HG02870 (cell line): ENCODE data around the gene ZBTB46.

Experiments
- ATAC-seq: cut with Tn5 transposase; IDR thresholded peaks from one replicate; pipeline ENCODE4 v1.9.1; 2021; ENCODE audit warnings: mild to moderate bottlenecking, moderate library complexity; ENCODE audit not compliant: unreplicated experiment

Gene ZBTB46

GRCh38 chr20:63768591-63769515 is 62.2 kb downstream of the ZBTB46 start:
- ATAC-seq: no peak

- no peak for ATAC-seq
Observed at GRCh38 chr20:63767886-63768285, 63.2 kb downstream of the ZBTB46 start.

- no peak for ATAC-seq
Observed at GRCh38 chr20:63767456-63767855, 63.6 kb downstream of the ZBTB46 start.

GRCh38 chr20:63766695-63767426 is 64.2 kb downstream of the ZBTB46 start:
- no peak for ATAC-seq

- no peak for ATAC-seq
Observed at GRCh38 chr20:63765902-63766301, 65.2 kb downstream of the ZBTB46 start.

GRCh38 chr20:63765082-63765873 is 65.8 kb downstream of the ZBTB46 start:
- ATAC-seq: no peak

- ATAC-seq: no peak
Observed at GRCh38 chr20:63759377-63759901, 71.6 kb downstream of the ZBTB46 start.

GRCh38 chr20:63758152-63758551 is 72.9 kb downstream of the ZBTB46 start:
- no peak for ATAC-seq

GRCh38 chr20:63756648-63756991 is 74.4 kb downstream of the ZBTB46 start:
- ATAC-seq: no peak

GRCh38 chr20:63755933-63756647 is 75.0 kb downstream of the ZBTB46 start:
- ATAC-seq: no peak

- ATAC-seq: no peak
Observed at GRCh38 chr20:63754008-63754407, 77.1 kb downstream of the ZBTB46 start.

- no peak for ATAC-seq
Observed at GRCh38 chr20:63753381-63753780, 77.7 kb downstream of the ZBTB46 start.

- no peak for ATAC-seq
Observed at GRCh38 chr20:63752411-63753101, 78.5 kb downstream of the ZBTB46 start.

GRCh38 chr20:63751471-63752271 is 79.4 kb downstream of the ZBTB46 start:
- ATAC-seq: no peak

GRCh38 chr20:63750807-63751470 is 80.1 kb downstream of the ZBTB46 start:
- no peak for ATAC-seq

GRCh38 chr20:63749597-63750508 is 81.2 kb downstream of the ZBTB46 start:
- no peak for ATAC-seq

GRCh38 chr20:63748934-63749270 is 82.2 kb downstream of the ZBTB46 start:
- ATAC-seq: no peak
